Measurements from ENCODE around the gene PHC2. TPM values are rescaled to one million over a fixed set of nuclear protein-coding genes. Genes with fewer than 3 reads are reported as not detected.
A peak's percentile ranks its signal among the peaks of the same experiment; 100 is the strongest.

Gene PHC2
- total and polyA plus RNA-seq, 2 experiments from 2014 or later: 77.5 to 121 TPM

GRCh38 chr1:33346533-33346926, 84.4 kb downstream of the PHC2 start:
- H3K9me3 ChIP-seq (ENCODE audit: low read depth): no peaks in the 10 kb centered on the region
- peaks cover 61% of the 10 kb centered on the region for H4K20me1 ChIP-seq (ENCODE audit: insufficient read depth, poor library complexity, severe bottlenecking)
- no peaks in the 10 kb centered on the region for H3K9me2 ChIP-seq (replicated peaks; ENCODE audit: insufficient read depth)
- peaks cover 72% of the 10 kb centered on the region for H3K4me1 ChIP-seq (ENCODE audit: insufficient read depth)
- no peaks in the 10 kb centered on the region for H3K36me3 ChIP-seq (replicated peaks; ENCODE audit: insufficient read depth, low read depth)
- TF ChIP-seq EZH2 (IDR thresholded peaks at IDR 0.05; ENCODE audit: borderline replicate concordance) (no peak), CTCF (IDR thresholded peaks at IDR 0.05; ENCODE audit: poor library complexity) (no peak), EZH2phosphoT487 (IDR thresholded peaks at IDR 0.05; ENCODE audit: low read depth, severe bottlenecking, unreplicated experiment) (no peak)
- H2AFZ ChIP-seq: no peak overlapping the region
- peak overlapping the region; percentile 93 for H3K4me2 ChIP-seq
- H3K27ac ChIP-seq: peak overlapping the region; percentile 96
- H3K4me3 ChIP-seq: no peak overlapping the region
- WGBS (ENCODE audit: low lambda C conversion rate, missing lambda C conversion rate): 63% methylated on average over 3 of the region's 3 CpGs
- H3K79me2 ChIP-seq: peaks cover 75% of the 10 kb centered on the region
- H3K27me3 ChIP-seq: no peaks in the 10 kb centered on the region
- DNase-seq (ENCODE audit: low spot score): no peak

DNA sequence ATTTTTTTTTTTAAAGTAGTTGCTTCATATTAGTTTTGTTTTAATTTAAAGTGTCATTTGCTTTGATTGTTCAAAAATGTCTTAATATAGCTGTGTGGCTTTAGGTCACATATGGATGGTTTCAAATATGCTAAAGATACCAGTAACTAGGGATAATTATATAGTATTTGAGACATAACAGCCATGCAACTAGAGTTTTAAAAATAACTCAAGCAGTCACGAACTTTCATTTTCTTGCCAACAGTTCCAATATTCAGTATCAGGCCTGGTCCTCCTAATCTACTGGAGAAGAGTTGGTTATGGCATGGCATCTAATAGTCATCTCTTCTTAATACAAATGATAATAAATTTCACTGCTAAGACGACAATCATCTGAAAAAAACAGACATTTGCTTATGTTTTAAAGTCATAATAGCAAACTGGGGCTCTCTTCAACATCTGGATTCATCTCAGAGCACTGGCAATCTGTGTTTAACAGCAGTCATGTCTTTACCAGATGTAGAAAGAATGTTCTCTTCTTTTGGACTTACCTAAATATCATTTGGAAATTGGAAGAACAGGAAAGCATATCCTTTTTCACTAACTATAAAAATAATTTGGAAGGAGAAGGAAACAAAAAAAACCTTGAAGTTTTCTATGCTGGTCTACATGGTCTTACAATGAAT, 85.9 kb downstream of the PHC2 start:
- Histone ChIP-seq H3K27me3 (no peaks in the 10 kb centered on the region), H3K36me3 (replicated peaks; ENCODE audit: insufficient read depth, low read depth) (no peaks in the 10 kb centered on the region), H3K9me2 (replicated peaks; ENCODE audit: insufficient read depth) (no peaks in the 10 kb centered on the region), H3K4me1 (ENCODE audit: insufficient read depth) (peaks cover 79% of the 10 kb centered on the region), H3K4me3 (no peak overlapping the region), H4K20me1 (ENCODE audit: insufficient read depth, poor library complexity, severe bottlenecking) (peaks cover 76% of the 10 kb centered on the region), H3K27ac (peak overlapping the region; percentile 96), H3K4me2 (peak overlapping the region; percentile 93), H3K9me3 (ENCODE audit: low read depth) (no peaks in the 10 kb centered on the region), H2AFZ (no peak overlapping the region), H3K79me2 (peaks cover 90% of the 10 kb centered on the region)
- TF ChIP-seq CTCF (IDR thresholded peaks at IDR 0.05; ENCODE audit: poor library complexity) (no peak), EZH2 (IDR thresholded peaks at IDR 0.05; ENCODE audit: borderline replicate concordance) (no peak), EZH2phosphoT487 (IDR thresholded peaks at IDR 0.05; ENCODE audit: low read depth, severe bottlenecking, unreplicated experiment) (no peak)
- 59% methylated on average over 2 of the region's 2 CpGs for WGBS (ENCODE audit: low lambda C conversion rate, missing lambda C conversion rate)
- no peak for DNase-seq (ENCODE audit: low spot score)

GRCh38 chr1:33343539-33343938, 87.4 kb downstream of the PHC2 start:
- TF ChIP-seq CTCF (IDR thresholded peaks at IDR 0.05; ENCODE audit: poor library complexity): no peak
- TF ChIP-seq EZH2 (IDR thresholded peaks at IDR 0.05; ENCODE audit: borderline replicate concordance): no peak
- no peak for TF ChIP-seq EZH2phosphoT487 (IDR thresholded peaks at IDR 0.05; ENCODE audit: low read depth, severe bottlenecking, unreplicated experiment)
- Histone ChIP-seq H3K79me2 (peaks cover 96% of the 10 kb centered on the region), H3K4me1 (ENCODE audit: insufficient read depth) (peaks cover 94% of the 10 kb centered on the region), H3K27me3 (no peaks in the 10 kb centered on the region), H4K20me1 (ENCODE audit: insufficient read depth, poor library complexity, severe bottlenecking) (peaks cover 83% of the 10 kb centered on the region), H3K9me3 (ENCODE audit: low read depth) (no peaks in the 10 kb centered on the region), H3K27ac (peak overlapping the region; percentile 96), H3K9me2 (replicated peaks; ENCODE audit: insufficient read depth) (no peaks in the 10 kb centered on the region), H3K4me2 (peak overlapping the region; percentile 93), H3K36me3 (replicated peaks; ENCODE audit: insufficient read depth, low read depth) (no peaks in the 10 kb centered on the region), H2AFZ (no peak overlapping the region), H3K4me3 (no peak overlapping the region)
- 57% methylated on average over 5 of the region's 5 CpGs for WGBS (ENCODE audit: low lambda C conversion rate, missing lambda C conversion rate)
- no peak for DNase-seq (ENCODE audit: low spot score)
